Stimulated activated CD4-positive, alpha-beta T cell treated with anti-CD3 and anti-CD28 coated beads, TNF-alpha, amount 100 ng/mL, for 24 hours (primary cell): Measurements from ENCODE around the gene TP73.

Experiments
- DNase-seq, 3 experiments: peaks; one replicate each; pipeline ENCODE4 v3.0.0-alpha.2; 2020; ENCODE audit warnings: low read depth in 3 of 3

TP73 gene

DNA sequence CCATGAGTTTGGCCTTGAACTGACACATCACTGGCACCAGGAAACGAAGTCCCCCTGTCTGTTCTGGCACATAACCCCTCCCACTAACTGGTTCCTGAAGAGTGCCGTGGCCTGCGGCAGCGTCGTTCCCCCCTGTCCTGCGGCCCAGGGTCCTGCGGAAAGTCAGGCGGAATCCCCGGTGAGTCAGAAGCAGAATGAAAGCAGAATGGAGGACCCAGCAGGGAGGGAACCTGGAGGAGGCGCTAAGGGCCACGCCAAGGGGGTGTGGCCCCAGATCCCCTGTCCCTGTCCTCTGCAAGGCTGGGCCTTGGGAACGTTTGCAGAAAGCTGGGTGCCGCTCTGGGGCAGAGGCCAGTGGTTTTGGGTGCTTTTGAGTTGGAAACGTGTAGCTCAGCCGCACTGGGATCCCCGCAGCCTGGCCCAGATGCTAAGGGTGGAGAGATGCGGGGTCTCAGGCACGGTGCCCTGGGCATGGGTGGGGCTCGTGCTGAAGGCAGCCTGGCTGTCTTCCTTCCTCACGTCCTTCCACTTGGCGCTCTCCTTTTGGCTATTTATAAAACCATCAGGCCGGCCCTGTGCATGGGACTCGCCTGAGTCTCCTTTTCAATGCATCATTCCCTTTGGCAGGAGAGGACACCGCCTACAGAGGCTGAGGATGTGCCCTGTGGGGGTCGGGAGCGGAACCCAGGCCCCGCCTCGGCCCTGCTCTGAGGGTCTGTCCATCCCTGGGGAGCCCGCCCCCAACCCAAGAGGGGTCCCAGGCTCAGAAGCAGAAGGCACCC lies 36.2 kb downstream of the TP73 start:
- no peak for DNase-seq

DNA sequence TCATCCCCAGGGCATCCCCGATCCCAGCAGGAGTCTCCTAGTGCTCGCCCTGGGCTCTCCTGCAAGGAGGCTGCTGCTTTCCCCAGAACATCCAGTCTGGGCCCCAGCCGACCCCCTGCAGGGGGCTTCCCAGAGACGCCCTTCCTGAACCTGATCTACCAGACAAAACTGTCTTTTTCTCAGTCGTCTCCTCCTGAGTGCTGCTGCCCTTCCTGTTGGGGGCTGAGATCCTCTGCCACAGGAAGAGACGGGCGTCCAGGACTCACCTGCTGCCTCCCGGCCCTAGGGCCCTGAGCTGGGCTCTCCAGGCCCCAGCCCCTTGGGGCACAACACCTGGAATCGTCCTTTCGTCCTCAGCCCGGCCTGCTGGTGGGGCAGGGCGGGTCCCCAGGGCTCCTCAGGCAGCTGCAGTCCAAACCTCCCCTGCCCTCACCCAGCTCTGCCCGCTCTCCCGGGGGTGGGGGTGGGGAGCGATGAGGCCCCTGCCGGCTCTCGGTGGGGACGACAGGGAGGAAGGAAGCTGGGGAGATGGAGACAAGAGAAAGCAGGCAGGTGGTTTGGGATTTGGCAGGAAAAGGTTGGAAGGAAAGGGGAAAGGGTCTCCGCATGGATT lies 36.9 kb downstream of the TP73 start:
- no peak for DNase-seq

DNA sequence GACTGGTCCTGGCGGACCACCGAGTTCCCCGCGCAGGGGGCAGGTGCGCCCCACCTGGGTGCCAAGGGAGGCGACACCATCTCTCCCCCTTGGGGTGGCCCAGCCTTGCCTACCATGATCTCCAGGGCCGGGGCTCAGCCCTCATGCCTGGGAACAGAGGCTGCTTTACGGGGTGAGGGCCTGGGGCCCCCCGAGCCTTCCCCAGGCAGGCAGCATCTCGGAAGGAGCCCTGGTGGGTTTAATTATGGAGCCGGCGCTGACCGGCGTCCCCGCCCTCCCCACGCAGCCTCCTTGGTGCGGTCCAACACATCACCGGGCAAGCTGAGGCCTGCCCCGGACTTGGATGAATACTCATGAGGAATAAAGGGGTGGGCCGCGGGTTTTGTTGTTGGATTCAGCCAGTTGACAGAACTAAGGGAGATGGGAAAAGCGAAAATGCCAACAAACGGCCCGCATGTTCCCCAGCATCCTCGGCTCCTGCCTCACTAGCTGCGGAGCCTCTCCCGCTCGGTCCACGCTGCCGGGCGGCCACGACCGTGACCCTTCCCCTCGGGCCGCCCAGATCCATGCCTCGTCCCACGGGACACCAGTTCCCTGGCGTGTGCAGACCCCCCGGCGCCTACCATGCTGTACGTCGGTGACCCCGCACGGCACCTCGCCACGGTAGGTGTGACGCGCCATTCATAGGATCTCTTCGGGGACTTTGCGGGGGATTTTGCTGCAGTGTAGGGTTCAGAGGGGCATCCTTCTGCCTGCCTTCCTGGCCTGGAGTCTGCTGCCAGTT lies 38.2 kb downstream of the TP73 start:
- no peak for DNase-seq

DNA sequence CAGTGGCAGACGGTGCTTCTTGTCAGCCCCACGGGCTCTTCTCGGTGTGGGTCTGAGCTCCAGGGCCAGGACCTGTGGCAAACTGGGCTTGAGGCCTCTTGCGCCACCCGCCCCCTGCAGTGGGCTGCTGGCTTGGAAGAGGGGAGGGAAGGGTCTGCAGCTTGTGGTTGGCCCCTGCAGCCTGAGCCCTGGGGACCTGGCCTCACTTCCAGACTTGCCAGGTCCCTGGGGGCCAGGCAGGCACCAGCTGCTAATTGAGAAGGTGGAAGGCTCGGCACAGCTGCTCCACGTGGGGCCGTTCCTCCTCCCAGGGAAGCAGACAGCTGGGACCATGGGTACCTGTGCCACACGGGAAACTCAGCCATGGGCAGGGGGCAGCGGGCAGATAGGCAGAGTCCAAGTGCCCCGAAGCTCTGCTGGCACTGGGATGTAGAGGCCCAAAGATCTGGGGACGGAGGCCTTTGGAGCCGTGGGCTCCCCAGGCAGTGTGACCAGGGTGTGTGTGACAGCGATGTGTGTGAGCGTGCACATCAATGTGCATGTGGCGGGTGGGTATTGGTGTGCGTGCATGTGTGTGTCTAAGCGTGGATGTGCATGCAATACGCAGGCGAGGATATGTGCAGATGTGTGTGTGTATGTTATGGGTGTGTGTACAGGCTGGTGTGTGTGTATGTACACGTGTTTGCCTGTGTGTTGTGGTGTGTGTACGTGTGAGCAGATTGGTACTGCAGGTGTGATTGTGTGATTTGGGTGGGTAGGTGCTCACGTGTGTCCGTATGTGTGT lies 39.3 kb downstream of the TP73 start:
- DNase-seq = no peak

DNA sequence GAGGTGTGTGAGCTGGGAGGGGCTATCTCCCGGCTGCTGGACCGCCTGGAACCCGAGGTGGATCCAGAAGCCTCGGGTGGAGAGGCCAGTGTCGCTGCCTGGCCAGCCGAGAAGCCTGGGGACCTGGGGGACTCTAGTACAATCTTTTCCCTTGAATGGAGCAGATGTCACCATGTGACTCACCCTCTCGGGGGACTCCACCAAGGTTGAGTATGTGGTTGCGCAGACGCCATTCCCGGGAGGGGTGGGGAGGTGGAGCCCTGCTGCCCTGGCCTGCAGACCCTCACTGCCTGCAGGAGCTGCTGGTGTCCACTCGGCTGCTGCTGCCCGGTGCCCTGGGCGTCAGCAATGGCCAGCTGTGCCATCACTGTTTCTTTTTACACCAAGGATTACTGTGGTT lies 40.3 kb downstream of the TP73 start:
- DNase-seq = no peak

DNA sequence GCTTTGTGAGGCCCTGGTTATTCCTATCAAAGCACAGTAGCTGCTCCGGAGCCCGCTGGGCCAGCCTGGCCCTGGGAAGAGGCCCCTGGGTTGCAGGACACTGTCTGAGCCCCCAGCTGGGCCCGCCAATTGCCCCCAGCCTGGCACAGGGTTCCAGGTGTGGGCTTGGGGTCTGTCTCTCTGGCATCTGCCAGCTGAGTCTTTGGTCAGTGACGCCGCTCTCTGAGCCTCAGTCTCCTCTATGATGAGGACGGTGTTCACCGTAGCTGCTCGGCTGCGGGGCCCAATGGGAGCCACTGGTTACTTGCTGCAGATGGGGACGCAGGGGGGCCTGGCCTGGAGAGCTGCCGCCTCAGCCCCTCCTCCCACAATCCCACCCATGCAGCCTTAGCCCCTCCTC lies 41.0 kb downstream of the TP73 start:
- no peak for DNase-seq

DNA sequence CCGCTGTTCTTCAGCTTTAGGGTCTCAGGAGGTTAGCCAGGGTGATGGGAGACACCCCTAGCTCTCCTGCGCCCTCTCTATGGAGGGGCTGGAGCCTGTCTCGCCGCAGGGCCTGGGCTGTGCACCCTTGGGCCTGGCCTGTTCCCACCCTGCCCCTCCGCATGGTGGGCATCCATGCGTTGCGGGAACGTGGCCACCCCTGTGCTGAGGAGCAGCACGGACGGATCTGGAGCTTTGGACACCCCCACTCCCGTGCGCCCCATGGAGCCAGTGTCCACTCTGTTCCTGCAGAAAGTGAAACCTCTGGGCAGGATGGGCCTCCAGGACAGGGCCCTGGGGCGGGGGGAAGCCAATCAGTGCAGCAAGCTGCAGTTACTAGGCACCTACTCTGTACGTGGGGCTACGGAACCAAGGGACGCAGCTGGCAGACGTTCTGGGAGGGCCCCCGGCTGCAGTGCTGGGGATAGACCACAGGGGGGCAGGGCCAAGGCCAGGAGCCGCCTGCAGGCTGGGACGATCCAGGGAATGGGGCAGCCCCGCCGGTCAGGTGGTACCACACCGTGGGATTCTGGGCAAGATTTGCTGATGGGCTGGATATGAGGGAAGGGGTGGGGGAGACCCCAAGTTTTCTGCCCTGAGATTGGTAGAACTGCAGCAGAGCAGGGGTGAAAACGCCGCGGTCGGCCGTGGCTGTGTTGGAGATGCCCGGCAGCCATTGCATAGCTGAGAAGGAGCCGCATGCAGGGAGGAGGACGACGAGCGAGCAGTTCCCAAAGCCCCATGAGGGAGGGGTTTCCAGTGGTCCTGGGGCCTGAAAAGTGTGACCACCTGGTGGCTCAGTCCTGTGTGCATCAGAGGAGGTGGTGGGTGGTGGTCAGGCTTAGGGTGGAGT lies 43.3 kb downstream of the TP73 start:
- peak in 1 of 3 experiments; percentile 42 for DNase-seq

DNA sequence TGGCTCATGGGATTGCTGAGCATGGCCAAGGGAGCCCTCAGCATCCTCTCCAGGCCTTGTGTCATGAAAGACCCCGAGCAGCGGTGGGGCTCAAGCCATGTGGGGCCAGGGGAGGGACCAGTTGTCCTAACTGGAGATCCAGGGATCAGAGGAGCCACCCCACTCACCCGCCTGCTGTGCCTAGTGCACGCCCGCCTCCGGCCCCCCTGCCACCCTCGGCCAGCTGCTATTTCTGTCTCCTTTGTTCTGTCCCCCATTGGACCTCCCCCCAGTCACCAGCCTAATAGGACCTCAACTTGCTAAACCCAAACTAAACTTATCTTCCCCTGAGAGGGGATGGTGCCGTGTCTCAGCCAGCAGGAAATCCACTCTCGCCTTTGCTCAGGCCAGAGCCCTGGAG lies 44.4 kb downstream of the TP73 start:
- no peak for DNase-seq

DNA sequence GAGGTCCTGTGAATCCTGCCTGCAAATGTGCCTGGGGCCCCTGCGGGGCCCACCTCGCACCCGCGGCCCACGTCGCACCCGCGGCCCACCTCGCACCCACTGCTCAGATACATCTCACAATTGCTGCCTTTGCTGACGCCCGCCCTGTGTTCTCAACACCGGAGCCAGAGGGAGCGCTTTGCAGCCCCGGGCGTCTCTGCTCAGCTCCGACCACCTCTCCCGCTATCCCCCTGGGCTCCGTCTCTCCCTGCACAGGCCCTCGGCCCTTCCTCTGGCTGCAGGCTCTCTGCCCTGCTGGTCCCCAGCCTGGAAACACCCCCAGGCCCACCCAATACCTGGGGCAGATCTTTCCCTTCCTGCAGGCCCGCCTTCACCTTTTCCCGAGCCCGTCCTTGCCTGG lies 44.8 kb downstream of the TP73 start:
- no peak for DNase-seq

DNA sequence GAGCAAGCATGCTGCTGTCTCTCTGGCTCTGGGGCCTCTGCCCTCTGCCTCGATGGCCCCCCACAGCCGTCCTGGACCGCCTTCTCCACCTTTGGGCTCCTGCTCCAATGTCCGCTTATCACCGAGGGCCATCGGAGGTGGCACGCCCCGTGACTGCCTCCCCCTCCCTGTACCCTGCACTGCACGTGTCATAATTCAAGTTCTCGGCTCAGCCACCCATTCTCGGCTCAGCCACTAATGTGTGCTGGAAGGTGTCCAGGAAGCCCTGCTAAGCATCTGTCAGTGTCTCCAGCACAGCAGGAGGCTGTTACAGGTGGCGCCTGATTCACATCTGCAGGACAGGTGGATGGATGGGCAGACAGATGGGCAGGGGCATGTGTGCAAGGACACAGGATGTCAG lies 45.5 kb downstream of the TP73 start:
- no peak for DNase-seq

DNA sequence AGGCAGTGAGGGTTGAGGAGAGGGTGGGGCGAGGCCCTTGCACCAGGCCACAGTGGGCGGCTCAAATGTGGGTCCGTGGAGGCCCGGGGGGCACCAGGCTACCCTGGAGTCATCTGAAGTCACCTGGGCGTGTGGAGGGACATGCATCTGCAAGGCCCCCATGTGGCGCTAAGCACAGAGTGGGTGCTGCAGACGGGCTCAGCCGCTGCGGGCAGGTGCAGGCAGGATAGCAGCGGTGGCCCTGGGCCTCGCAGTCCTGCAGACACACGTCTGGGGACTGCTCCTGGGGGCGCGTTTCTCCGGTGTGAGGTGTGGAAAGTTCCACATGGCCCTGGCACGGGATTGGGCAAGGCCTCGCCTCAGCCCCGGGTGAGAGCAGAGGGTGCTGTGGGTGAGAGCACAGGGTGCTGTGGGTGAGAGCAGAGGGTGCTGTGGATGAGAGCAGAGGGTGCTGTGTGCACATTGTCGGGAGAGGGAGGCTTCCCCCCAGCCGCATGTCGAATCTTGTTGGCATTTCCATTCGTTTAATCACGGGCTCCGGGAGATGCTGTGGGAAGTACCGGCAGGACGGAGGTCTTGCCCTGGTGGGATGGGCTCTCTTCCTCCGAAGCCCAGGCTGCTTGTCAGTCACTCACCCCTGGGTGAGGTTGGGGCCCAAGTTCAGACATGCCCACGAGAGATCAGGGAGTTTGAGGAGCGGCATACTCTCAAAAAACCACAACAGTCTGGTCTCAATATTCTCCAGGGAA lies 46.5 kb downstream of the TP73 start:
- no peak for DNase-seq

DNA sequence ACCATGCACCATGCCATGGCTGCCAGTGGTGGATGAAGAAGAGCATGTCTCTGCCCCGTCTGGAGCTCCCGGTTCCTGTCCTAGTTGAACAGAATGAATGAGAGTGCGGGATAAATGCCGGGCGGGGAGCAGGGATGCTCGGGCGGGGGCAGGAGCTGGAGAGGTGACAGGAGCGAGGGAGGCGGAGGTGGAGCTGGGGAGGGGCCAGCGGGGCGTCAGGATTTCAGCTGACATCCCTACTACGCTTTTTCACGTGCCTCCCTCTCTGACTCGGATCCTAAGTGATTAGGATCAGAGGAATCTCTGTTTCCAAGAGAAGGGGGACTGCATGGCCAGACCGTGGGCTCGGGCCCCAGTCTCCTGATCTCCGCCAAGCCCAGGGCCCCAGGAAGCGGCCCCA lies 47.3 kb downstream of the TP73 start:
- no peak for DNase-seq

DNA sequence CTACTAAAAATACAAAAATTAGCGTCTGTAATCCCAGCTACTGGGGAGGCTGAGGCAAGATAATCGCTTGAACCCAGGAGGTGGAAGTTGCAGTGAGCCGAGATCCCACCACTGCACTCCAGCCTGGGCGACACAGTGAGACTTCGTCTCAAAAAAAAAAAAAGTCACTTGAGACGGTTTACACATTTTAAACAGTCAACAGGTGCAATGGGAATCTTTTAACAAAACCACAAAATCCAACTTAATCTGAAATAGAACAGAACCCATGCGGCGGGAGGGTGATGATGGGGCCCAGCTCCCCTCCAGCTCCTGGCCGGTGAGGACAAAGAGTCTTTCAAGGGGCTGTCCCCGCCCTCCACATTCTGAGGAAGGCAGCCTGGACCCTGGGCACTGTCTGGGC lies 48.3 kb downstream of the TP73 start:
- DNase-seq = no peak

DNA sequence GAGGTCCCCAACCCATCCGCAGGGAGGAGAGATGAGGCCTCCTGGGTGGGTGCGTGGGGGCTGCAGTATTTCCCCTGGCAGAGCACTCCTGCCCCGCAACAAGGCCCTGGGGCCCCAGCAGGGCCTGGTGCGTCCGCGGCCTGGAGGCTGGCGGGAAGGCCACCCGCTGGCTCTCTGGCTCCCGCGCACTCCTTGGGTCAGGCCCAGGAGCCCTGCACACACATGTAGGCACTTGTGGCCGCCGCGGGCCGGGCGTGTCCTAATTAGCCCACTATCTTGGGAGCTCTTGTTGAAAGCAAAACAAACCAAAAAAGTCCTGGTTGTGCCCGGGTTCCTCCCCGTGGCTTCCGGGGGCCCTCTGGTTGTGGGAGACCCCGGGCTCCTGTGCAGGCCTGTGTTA lies 50.2 kb downstream of the TP73 start:
- no peak for DNase-seq

DNA sequence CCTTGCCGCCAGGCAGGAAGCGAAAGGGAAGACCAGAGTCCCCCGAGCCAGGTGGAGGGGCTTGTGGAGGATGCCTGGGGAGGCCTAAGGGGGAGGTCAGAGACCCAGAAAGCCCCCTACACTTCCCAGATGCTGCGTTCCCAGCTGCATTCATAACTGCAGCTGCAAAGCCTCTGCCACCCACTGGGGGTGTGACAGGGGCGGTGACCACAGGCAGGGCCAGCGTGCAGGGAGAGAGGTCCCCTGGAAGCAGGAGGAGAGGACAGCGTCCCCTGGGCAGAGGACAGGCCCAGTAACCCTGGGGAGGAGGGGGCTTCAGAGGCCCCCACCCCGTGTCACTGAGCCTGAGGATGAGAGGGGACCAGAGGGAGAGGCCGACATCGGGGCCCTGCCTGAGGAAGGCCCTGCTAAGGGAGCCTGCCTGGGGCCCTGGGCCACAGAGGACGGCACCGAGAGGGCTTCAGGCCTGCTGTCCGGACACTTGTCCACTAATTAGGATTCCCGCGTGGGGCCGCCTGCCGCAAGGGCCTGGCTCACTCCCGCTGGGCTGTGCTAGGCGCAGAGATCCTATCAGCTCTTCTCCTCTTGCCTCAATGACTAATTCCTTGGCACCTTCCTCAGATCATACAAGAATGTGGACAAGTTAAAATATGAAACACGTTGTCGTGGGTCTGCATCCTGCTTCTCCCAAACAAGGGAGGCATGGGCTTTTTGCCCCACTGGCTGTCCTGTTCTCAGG lies 50.8 kb downstream of the TP73 start:
- no peak for DNase-seq

DNA sequence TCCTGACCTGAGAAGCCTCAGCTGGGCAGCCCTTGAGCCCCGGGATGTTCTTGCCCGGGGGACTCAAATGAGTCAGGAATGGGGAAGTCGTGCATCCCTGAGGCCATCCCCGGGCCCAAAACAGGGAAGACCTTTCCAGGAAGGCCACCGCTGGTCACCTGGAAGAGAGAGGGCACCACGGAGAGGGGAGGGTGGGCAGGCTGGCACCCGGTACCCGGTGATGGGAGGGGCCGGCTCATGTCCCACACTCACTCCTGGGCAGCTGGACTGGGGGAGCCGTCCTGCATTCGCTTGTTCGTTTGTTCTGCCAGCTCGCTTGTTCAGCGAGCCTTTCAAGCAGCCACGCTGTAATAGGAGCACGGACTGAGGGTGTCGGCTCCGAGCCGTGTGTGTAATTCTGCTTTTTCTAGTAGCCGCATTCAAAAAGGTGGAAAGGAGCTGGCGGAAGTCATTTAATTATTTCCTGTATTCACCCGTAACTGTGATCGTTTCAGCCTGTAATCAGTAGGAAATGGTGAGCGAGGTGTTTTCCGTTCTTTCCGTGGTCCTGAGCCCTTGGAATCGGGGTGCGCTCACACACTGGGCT lies 51.6 kb downstream of the TP73 start:
- no peak for DNase-seq

DNA sequence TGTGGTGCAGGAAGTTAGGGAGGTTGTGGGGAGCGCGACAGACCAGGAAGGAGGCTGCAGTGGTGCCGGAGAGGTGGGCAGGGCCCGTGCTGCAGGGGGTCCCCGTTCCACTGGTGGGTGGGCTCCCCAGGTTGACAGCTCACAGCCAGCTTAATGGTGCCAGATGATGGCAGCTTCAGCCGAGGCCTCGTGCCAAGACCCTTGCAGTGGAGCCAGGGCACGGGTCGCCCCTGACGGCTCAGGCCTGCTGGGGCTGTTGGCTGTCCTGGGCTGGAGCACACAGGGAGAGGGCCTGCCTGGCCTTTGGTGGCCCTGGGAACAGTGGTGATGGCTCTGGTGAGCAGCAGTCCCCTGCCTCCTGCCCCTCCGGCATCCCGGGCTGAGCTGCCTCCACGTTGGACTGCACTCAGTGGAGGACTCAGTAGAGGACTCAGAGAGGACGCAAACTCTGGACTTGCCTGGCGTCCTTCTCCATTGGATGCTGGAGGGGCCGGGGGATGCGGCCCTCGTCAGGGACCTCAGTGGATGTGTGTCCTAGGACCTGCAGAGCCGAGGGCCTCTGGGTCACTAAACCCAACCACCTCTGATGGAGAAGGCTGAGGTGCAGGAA lies 53.1 kb downstream of the TP73 start:
- DNase-seq = no peak

DNA sequence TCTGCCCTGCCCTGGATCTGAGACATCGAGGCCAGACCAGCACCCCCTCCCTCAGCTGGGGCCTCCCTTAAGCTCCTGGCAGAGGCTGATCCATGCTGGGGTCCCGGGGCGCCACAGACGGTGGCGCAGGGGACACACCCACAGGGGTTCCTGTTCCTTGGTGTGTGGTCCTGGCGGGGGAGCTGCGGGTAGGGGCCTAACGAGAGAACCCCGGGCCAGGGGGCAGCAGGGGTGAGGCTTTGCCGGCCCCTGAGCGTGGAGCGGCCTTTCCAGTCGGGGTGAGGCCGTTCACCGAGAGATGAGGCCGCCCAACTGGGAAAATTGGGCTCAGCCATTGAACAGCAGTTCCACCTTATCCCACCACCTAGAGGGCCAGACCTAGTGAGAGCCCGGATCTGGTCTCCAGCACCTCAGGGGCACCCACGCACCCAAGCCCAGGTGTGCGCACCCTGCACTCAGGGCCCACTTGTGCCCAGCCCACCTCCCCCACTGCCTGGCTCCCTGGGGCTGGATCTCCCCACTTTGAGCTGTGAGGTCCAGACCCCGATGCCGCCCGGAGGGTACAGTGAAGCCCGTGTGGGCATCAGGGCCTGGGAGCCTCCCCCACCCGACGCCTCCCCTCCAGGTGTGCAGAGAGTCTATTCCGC lies 54.5 kb downstream of the TP73 start:
- DNase-seq = no peak
